Immature natural killer cell (primary cell): ENCODE data around the gene GPR55. TPM values are rescaled to one million over a fixed set of nuclear protein-coding genes. Genes with fewer than 3 reads are reported as not detected.

Experiments used
- DNase-seq, 3 donors: peaks; one replicate each; pipeline ENCODE4 v3.0.0; 2022; ENCODE audit warnings: mixed read lengths in 1 of 3
- H3K27ac Mint-ChIP-seq, 6 donors: one replicate each; pipeline ENCODE4 v1.8.0; 2020; ENCODE audit warnings: mixed read lengths in 6 of 6, mild to moderate bottlenecking in 5 of 6, inconsistent platforms in 4 of 6, moderate library complexity in 3 of 6
- H3K27me3 Mint-ChIP-seq, 3 donors: one replicate each; pipeline ENCODE4 v1.8.0; 2020 to 2021; ENCODE audit warnings: low read depth in 3 of 3, mild to moderate bottlenecking in 3 of 3, mixed read lengths in 3 of 3, moderate library complexity in 3 of 3, inconsistent platforms in 1 of 3
- H3K36me3 Mint-ChIP-seq, 3 donors: one replicate each; pipeline ENCODE4 v1.8.0; 2020; ENCODE audit warnings: mixed read lengths in 3 of 3, inconsistent platforms in 2 of 3, mild to moderate bottlenecking in 2 of 3
- H3K4me1 Mint-ChIP-seq, 2 donors: one replicate each; pipeline ENCODE4 v1.8.0; 2020; ENCODE audit warnings: inconsistent platforms in 2 of 2, mild to moderate bottlenecking in 2 of 2, mixed read lengths in 2 of 2, moderate library complexity in 1 of 2
- H3K4me3 Mint-ChIP-seq, 5 donors: one replicate each; pipeline ENCODE4 v1.8.0; 2020; ENCODE audit warnings: mild to moderate bottlenecking in 5 of 5, mixed read lengths in 5 of 5, inconsistent platforms in 3 of 5, moderate library complexity in 3 of 5
- H3K9me3 Mint-ChIP-seq, 6 donors: one replicate each; pipeline ENCODE4 v1.8.0; 2020; ENCODE audit warnings: mild to moderate bottlenecking in 6 of 6, mixed read lengths in 6 of 6, inconsistent platforms in 4 of 6, moderate library complexity in 3 of 6
- polyA plus RNA-seq, 3 donors: library from polyadenylated mRNA; unstranded; fragments of 300-500 nt; fragmentation: Illumina TruSeq; gene quantifications; one replicate each; pipeline ENCODE4 v1.2.3, GENCODE V29; 2021

GPR55 gene
- polyA plus RNA-seq, 3 donors from 2014 or later = not detected

GRCh38 chr2:230893338-230893737, 31.7 kb downstream of the GPR55 start:
- H3K4me3 Mint-ChIP-seq = no peak overlapping the region
- H3K27ac Mint-ChIP-seq = no peak overlapping the region
- no peaks in the 10 kb centered on the region for H3K36me3 Mint-ChIP-seq
- no peak for DNase-seq
- peaks cover 11 to 20% of the 10 kb centered on the region in 2 donors for H3K4me1 Mint-ChIP-seq
- peaks cover 0 to 1% (median 0%) of the 10 kb centered on the region in 6 donors for H3K9me3 Mint-ChIP-seq
- H3K27me3 Mint-ChIP-seq = peaks cover 23 to 36% (median 25%) of the 10 kb centered on the region in 3 donors

DNA sequence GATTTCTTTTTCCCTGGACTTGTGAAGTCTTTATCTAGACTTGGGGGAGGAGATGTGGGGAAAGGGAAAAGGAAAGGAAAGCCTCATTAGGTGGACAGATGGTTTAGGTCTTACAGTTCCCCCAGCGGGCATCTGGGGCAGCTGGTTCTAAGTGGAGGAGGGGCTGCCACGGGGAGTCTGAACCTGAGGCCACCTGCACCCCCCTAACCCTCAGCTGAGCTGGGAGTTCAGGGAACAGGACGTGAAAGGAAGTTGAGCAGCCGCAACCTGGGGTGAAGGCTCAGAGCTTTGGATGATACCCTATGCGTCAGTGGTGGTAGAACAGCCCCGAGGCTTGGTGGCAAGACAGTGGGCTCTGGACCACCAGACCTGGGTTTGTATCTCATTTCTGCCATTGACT, 33.5 kb downstream of the GPR55 start:
- Mint-ChIP-seq H3K4me3 (peak overlapping the region in 1 of 5 donors; percentile 17), H3K9me3 (peaks cover 0 to 1% (median 0%) of the 10 kb centered on the region in 6 donors), H3K36me3 (no peaks in the 10 kb centered on the region), H3K4me1 (peaks cover 11 to 20% of the 10 kb centered on the region in 2 donors), H3K27me3 (peaks cover 19 to 26% (median 25%) of the 10 kb centered on the region in 3 donors), H3K27ac (no peak overlapping the region)
- no peak for DNase-seq

- no peak overlapping the region for H3K27ac Mint-ChIP-seq
- peaks cover 18 to 28% (median 25%) of the 10 kb centered on the region in 3 donors for H3K27me3 Mint-ChIP-seq
- no peaks in the 10 kb centered on the region for H3K36me3 Mint-ChIP-seq
- H3K4me1 Mint-ChIP-seq = peaks cover 11 to 20% of the 10 kb centered on the region in 2 donors
- H3K9me3 Mint-ChIP-seq = peaks cover 0 to 1% (median 0%) of the 10 kb centered on the region in 6 donors
- no peak for DNase-seq
- peak overlapping the region in 1 of 5 donors; percentile 17 for H3K4me3 Mint-ChIP-seq
Measured at GRCh38 chr2:230891064-230891463, 34.0 kb downstream of the GPR55 start.

DNA sequence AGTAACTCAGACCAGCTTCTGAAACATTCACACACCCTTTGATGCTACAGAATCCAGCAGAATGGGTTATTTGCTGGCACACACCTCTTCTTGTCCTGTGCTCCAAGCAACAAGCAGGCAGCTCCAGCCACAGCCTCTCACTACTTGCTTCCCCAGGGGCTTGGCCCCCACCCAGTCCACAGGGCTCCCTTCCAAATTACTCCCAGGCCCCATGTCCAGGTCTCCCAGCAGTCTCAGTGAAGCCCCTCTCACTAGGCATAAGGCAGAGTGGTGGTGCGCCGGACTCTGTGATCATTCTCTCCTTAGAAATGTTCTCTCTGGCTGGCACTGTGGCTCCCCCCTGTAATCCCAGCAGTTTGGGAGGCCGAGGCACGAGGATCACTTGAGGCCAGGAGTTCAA, 34.4 kb downstream of the GPR55 start:
- peaks cover 11 to 15% of the 10 kb centered on the region in 2 donors for H3K4me1 Mint-ChIP-seq
- H3K27me3 Mint-ChIP-seq = peaks cover 15 to 28% (median 25%) of the 10 kb centered on the region in 3 donors
- H3K9me3 Mint-ChIP-seq = peaks cover 0 to 1% (median 0%) of the 10 kb centered on the region in 6 donors
- no peak overlapping the region for H3K4me3 Mint-ChIP-seq
- DNase-seq = no peak
- H3K27ac Mint-ChIP-seq = no peak overlapping the region
- H3K36me3 Mint-ChIP-seq = no peaks in the 10 kb centered on the region

DNA sequence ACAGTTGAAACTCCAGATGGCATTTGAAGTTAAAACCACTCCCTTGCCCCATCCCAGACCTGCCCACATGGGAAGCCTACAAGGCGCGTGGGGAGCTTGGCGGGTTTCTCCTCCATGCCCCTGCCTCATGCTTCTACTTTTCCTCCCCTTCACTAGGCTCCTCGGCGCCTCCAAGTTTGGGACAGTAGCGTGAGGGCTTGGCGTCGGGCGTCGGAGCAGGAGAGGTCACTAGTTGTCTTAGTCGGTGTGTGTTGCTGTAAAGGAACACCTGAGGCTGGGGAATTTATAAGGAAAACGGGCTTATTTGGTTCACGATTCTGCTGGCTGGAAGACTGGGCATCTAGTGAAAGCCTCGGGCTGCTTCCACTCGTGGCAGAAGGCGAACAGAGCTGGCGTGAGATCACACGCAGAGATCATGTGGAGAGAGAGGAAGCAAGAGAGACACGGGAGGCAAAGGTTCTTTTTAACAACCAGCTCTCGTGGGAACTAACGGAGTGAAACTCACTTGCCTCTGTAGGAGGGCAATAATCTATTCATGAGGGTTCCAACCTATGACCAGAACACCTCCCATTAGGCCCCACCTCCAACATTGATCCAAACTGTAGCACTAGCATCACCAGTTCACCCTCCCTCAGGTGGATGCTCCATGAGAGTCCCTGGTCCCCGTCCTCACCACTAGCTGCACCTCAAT, 35.0 kb downstream of the GPR55 start:
- no peak overlapping the region for H3K27ac Mint-ChIP-seq
- H3K4me3 Mint-ChIP-seq = no peak overlapping the region
- no peak for DNase-seq
- H3K9me3 Mint-ChIP-seq = peaks cover 0 to 1% (median 0%) of the 10 kb centered on the region in 6 donors
- peaks cover 11 to 13% of the 10 kb centered on the region in 2 donors for H3K4me1 Mint-ChIP-seq
- peaks cover 15 to 28% (median 25%) of the 10 kb centered on the region in 3 donors for H3K27me3 Mint-ChIP-seq
- H3K36me3 Mint-ChIP-seq = no peaks in the 10 kb centered on the region

- peaks cover under 1 to 1% of the 10 kb centered on the region in 2 donors for H3K4me1 Mint-ChIP-seq
- peaks cover 13 to 24% (median 23%) of the 10 kb centered on the region in 3 donors for H3K27me3 Mint-ChIP-seq
- H3K9me3 Mint-ChIP-seq = peaks cover 0 to 1% (median 0%) of the 10 kb centered on the region in 6 donors
- H3K27ac Mint-ChIP-seq = no peak overlapping the region
- no peaks in the 10 kb centered on the region for H3K36me3 Mint-ChIP-seq
- no peak overlapping the region for H3K4me3 Mint-ChIP-seq
- DNase-seq = no peak
Measured at GRCh38 chr2:230888824-230889400, 36.1 kb downstream of the GPR55 start.

GRCh38 chr2:230887342-230887741, 37.7 kb downstream of the GPR55 start:
- DNase-seq = no peak

GRCh38 chr2:230886671-230887071, 38.4 kb downstream of the GPR55 start:
- H3K27me3 Mint-ChIP-seq = peaks cover 10 to 23% (median 19%) of the 10 kb centered on the region in 3 donors
- H3K36me3 Mint-ChIP-seq = no peaks in the 10 kb centered on the region
- H3K4me3 Mint-ChIP-seq = no peak overlapping the region
- no peaks in the 10 kb centered on the region for H3K4me1 Mint-ChIP-seq
- no peak overlapping the region for H3K27ac Mint-ChIP-seq
- no peak for DNase-seq
- H3K9me3 Mint-ChIP-seq = peaks cover 0 to 1% (median 0%) of the 10 kb centered on the region in 6 donors

More at GRCh38 chr2:230887342-230887741, 37.7 kb downstream of the GPR55 start:
- Mint-ChIP-seq H3K9me3 (peaks cover 0 to 1% (median 0%) of the 10 kb centered on the region in 6 donors), H3K27ac (no peak overlapping the region), H3K36me3 (no peaks in the 10 kb centered on the region), H3K4me3 (no peak overlapping the region), H3K4me1 (no peaks in the 10 kb centered on the region), H3K27me3 (peaks cover 9 to 21% (median 19%) of the 10 kb centered on the region in 3 donors)

- H3K4me3 Mint-ChIP-seq = no peak overlapping the region
- peaks cover 12 to 23% (median 19%) of the 10 kb centered on the region in 3 donors for H3K27me3 Mint-ChIP-seq
- H3K27ac Mint-ChIP-seq = no peak overlapping the region
- H3K9me3 Mint-ChIP-seq = peaks cover 0 to 1% (median 0%) of the 10 kb centered on the region in 6 donors
- H3K36me3 Mint-ChIP-seq = no peaks in the 10 kb centered on the region
- no peaks in the 10 kb centered on the region for H3K4me1 Mint-ChIP-seq
- no peak for DNase-seq
Measured at GRCh38 chr2:230886206-230886605, 38.8 kb downstream of the GPR55 start.

DNA sequence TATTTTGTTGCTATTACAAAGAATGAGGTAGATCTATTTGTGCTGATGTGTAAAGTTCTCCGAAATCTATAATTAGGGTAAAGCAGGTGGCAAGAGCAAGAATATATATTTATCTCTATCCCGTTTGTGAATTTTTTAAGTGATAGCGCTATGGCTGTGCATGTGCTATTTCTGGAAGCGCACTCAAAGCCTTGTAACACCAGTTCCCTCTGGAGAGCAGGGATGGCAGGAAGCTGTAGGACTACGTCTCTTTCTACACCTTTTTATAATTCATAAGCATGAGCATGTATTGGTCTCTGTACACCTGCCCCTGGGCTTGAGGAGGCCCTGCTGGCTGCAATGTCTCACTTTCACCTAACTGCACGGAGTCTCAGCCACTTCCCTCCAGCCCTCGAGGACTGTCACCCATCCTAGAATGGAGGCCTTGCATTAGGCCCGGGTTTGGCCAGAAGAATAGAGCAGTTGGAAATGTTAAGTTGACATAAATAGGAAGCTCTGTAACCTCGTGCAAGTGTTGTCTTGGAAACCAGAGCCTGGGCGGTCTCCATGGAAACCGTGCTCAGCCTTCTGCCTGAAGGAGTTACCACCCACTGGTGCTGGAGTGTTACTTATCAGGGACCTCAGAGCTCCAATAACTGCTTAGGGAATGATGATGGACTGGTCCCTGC, 39.4 kb downstream of the GPR55 start:
- H3K27ac Mint-ChIP-seq = no peak overlapping the region
- DNase-seq = no peak

GRCh38 chr2:230881840-230882239, 43.2 kb downstream of the GPR55 start:
- DNase-seq = no peak
- H3K27me3 Mint-ChIP-seq = peaks cover 19 to 39% (median 30%) of the 10 kb centered on the region in 3 donors

More for the DNA sequence above, 39.4 kb downstream of the GPR55 start:
- Mint-ChIP-seq H3K9me3 (peaks cover 0 to 1% (median 0%) of the 10 kb centered on the region in 6 donors), H3K36me3 (no peaks in the 10 kb centered on the region), H3K4me1 (no peaks in the 10 kb centered on the region), H3K4me3 (no peak overlapping the region), H3K27me3 (peaks cover 7 to 25% (median 21%) of the 10 kb centered on the region in 3 donors)

GRCh38 chr2:230879891-230880290, 45.2 kb downstream of the GPR55 start:
- no peaks in the 10 kb centered on the region for H3K36me3 Mint-ChIP-seq
- peaks cover 20 to 42% (median 38%) of the 10 kb centered on the region in 3 donors for H3K27me3 Mint-ChIP-seq
- H3K4me3 Mint-ChIP-seq = no peak overlapping the region
- DNase-seq = no peak
- peaks cover 29 to 36% of the 10 kb centered on the region in 2 donors for H3K4me1 Mint-ChIP-seq
- H3K9me3 Mint-ChIP-seq = no peaks in the 10 kb centered on the region
- no peak overlapping the region for H3K27ac Mint-ChIP-seq

More at GRCh38 chr2:230881840-230882239, 43.2 kb downstream of the GPR55 start:
- Mint-ChIP-seq H3K9me3 (no peaks in the 10 kb centered on the region), H3K27ac (no peak overlapping the region), H3K36me3 (no peaks in the 10 kb centered on the region), H3K4me3 (no peak overlapping the region), H3K4me1 (peaks cover 21 to 27% of the 10 kb centered on the region in 2 donors)

- Mint-ChIP-seq H3K36me3 (no peaks in the 10 kb centered on the region), H3K4me3 (peak overlapping the region in 1 of 5 donors; percentile 61), H3K4me1 (peaks cover 29 to 36% of the 10 kb centered on the region in 2 donors), H3K27me3 (peaks cover 26 to 44% (median 38%) of the 10 kb centered on the region in 3 donors), H3K9me3 (no peaks in the 10 kb centered on the region), H3K27ac (peak overlapping the region in 4 of 6 donors; percentile 53 to 85 (median 79))
- DNase-seq = no peak
Measured at GRCh38 chr2:230879271-230879882, 45.7 kb downstream of the GPR55 start.
